T-helper 17 cell (primary cell): ENCODE measurements around the gene NOTCH1. TPM values are rescaled to one million over a fixed set of nuclear protein-coding genes. Genes with fewer than 3 reads are reported as not detected.

Source experiments
- ATAC-seq: fragments of 150-1000 bp; cut with Tn5 transposase; 2 replicates; pipeline ENCODE4 v1.10.0; 2021; ENCODE audit warnings: mild to moderate bottlenecking, moderate library complexity
- DNase-seq, 3 donors: peaks; one replicate each; pipeline versions ENCODE4 v3.0.0 to v3.0.0-alpha.2; 2020 to 2021
- H3K9me3 ChIP-seq: one replicate; pipeline ENCODE4 v1.7.0; 2013; ENCODE audit warnings: low read length, mild to moderate bottlenecking; ENCODE audit not compliant: control insufficient read depth, poor library complexity, severe bottlenecking
- H3K27ac Mint-ChIP-seq: one replicate; pipeline ENCODE4 v1.8.0; 2022; ENCODE audit warnings: mild to moderate bottlenecking, moderate library complexity, mixed read lengths
- H3K27me3 Mint-ChIP-seq: one replicate; pipeline ENCODE4 v1.8.0; 2022; ENCODE audit warnings: mixed read lengths
- H3K36me3 Mint-ChIP-seq: one replicate; pipeline ENCODE4 v1.8.0; 2022; ENCODE audit warnings: low read depth, mixed read lengths
- H3K4me1 Mint-ChIP-seq: one replicate; pipeline ENCODE4 v1.8.0; 2022; ENCODE audit warnings: mild to moderate bottlenecking, mixed read lengths
- H3K4me3 Mint-ChIP-seq: one replicate; pipeline ENCODE4 v1.8.0; 2022; ENCODE audit warnings: mild to moderate bottlenecking, moderate library complexity, mixed read lengths
- total RNA-seq, 4 donors: library from RNA in 2 of 4; stranded (reverse) in 2 of 4; gene quantifications; one replicate each; pipeline ENCODE4 v1.2.3 and lab custom pipeline; 2022 to 2026

The NOTCH1 gene
- total RNA-seq, 2 donors from 2014 or later, result 31.7 to 37.5 TPM

- Mint-ChIP-seq H3K36me3 (no peaks in the 10 kb centered on the region), H3K27ac (no peak overlapping the region), H3K4me1 (peaks cover 36% of the 10 kb centered on the region), H3K4me3 (no peak overlapping the region), H3K27me3 (no peaks in the 10 kb centered on the region)
- no peaks in the 10 kb centered on the region for H3K9me3 ChIP-seq
- no peak for ATAC-seq
- no peak for DNase-seq
Observed at GRCh38 chr9:136542241-136543040, 3.4 kb downstream of the NOTCH1 start.

- Mint-ChIP-seq H3K27ac (no peak overlapping the region), H3K4me1 (peaks cover 35% of the 10 kb centered on the region), H3K4me3 (no peak overlapping the region), H3K36me3 (no peaks in the 10 kb centered on the region), H3K27me3 (no peaks in the 10 kb centered on the region)
- H3K9me3 ChIP-seq, result no peaks in the 10 kb centered on the region
- no peak for DNase-seq
- no peak for ATAC-seq
Observed at GRCh38 chr9:136541709-136542108, 4.1 kb downstream of the NOTCH1 start.

DNA sequence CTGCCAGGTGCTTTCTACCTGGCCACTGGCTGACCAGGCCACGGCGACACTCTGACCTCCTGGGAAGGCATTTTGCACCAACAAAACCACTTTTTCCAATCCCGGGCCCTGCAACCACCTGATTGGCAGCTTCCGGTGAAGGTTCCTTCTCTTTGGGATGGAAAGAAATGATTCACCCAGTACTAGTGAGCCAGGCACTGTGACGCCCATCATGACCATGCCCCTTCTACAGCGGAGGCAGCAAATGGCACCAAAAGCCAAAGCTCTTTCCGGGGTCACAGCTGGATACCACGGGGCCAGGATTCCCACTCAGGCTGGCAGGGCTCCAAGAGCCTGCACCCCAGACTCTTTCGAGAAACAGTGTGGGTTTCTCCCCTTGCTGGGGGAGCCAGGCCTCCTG is 4.7 kb downstream of the NOTCH1 start:
- no peak for DNase-seq
- H3K9me3 ChIP-seq, result no peaks in the 10 kb centered on the region
- no peaks in the 10 kb centered on the region for H3K36me3 Mint-ChIP-seq
- no peaks in the 10 kb centered on the region for H3K27me3 Mint-ChIP-seq
- no peak for ATAC-seq
- peak overlapping the region; percentile 91 for H3K27ac Mint-ChIP-seq
- peaks cover 34% of the 10 kb centered on the region for H3K4me1 Mint-ChIP-seq
- peak overlapping the region; percentile 50 for H3K4me3 Mint-ChIP-seq

DNA sequence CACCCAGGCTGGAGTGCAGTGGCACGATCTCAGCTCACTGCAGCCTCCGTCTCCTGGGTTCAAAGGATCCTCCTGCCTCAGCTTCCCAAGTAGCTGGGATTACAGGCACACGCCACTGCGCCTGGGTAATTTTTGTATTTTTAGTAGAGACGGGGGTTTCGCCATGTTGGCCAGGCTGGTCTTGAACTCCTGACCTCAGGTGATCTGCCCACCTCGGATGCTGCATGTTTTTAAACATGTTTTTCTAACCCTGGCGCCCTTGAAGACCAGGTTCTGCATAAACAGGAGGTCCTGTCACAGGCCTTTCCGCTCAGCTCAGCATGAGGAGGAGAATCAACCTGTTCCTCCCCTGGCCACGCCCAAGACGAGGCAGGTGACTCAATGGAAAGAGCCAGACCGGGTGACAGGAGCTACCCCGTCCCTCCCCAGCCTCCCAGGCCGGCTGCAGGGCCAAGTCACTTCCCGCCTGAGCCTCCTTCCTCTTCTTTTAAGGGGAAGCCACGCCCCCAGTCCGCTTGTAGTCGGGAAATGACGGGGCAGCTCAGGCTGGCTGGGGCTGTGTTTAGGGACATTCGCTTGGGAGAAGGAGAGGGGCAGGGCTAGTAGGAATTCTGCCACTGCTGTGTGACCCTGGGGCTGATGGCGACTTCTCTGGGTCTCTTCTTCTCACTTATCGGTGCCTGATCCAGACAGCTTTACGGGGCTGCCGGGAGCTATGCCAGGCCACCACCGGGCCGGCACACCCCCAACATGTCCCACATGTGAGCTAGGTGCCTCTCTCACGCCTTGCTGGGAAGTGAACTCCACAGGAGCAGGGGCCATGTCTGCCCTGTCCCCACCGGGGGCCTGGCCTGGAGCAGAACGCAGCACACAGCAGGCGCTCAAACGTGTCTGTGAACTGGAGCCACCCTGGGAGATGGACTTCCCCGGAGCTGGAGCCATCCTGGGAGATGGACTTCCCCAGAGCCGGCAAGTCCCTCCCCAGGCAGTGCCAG is 6.1 kb downstream of the NOTCH1 start:
- DNase-seq (peak; percentile 47 to 84 (median 69)), ATAC-seq (peak; percentile 71)
- Mint-ChIP-seq H3K27ac (peak overlapping the region; percentile 91), H3K36me3 (no peaks in the 10 kb centered on the region), H3K27me3 (no peaks in the 10 kb centered on the region), H3K4me3 (peak overlapping the region; percentile 91), H3K4me1 (peaks cover 36% of the 10 kb centered on the region)
- no peaks in the 10 kb centered on the region for H3K9me3 ChIP-seq

DNA sequence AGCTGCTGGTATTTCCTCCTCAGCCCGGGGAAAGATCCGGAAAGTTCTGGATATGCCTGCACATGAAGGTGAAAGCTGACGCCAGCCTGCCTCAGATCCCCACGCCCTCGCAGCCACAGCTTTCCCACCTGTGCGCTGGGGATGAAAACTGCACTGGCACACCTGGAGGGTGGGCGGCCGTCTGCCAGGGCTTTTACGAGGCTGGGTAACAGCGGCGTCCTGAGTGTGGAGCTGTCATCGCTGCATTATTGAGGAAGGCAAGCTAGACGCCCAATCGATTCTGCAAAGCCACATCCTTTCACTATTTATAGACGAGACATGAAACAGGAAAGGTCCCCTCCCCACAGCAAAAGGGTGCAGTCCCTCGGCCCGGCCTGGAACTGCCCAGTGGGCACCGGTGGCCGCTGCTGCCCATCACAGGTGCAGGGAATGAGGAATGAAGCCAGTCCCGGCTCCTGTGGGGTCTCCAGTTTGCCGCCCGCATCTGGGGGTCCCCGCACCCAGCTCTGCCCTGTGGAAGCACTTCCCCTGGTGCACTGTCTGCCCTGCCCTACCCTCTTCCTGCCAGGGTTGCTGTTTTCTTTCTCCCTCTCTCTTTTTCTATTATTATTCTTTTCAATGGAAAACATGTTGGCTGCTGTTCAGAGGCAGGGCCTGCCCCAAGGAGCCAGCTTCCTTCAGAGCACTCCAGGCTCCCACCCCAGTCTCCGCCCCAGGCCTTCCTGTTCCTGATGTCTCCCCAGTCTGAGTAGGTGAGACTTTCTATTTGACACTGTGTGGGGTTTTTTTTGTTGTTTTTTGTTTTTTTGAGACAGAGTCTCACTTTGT is 7.0 kb downstream of the NOTCH1 start:
- no peaks in the 10 kb centered on the region for H3K36me3 Mint-ChIP-seq
- H3K4me3 Mint-ChIP-seq, result peak overlapping the region; percentile 91
- H3K27me3 Mint-ChIP-seq, result no peaks in the 10 kb centered on the region
- H3K9me3 ChIP-seq, result no peaks in the 10 kb centered on the region
- DNase-seq, result peak; percentile 23 to 54 (median 38)
- H3K27ac Mint-ChIP-seq, result peak overlapping the region; percentile 91
- peak; percentile 72 for ATAC-seq
- peaks cover 40% of the 10 kb centered on the region for H3K4me1 Mint-ChIP-seq

GRCh38 chr9:136537896-136538598 is 7.8 kb downstream of the NOTCH1 start:
- DNase-seq (no peak), ATAC-seq (no peak)
- H3K4me3 Mint-ChIP-seq, result peak overlapping the region; percentile 91
- no peaks in the 10 kb centered on the region for H3K27me3 Mint-ChIP-seq
- H3K27ac Mint-ChIP-seq, result peak overlapping the region; percentile 91
- peaks cover 48% of the 10 kb centered on the region for H3K4me1 Mint-ChIP-seq
- no peaks in the 10 kb centered on the region for H3K9me3 ChIP-seq
- no peaks in the 10 kb centered on the region for H3K36me3 Mint-ChIP-seq

DNA sequence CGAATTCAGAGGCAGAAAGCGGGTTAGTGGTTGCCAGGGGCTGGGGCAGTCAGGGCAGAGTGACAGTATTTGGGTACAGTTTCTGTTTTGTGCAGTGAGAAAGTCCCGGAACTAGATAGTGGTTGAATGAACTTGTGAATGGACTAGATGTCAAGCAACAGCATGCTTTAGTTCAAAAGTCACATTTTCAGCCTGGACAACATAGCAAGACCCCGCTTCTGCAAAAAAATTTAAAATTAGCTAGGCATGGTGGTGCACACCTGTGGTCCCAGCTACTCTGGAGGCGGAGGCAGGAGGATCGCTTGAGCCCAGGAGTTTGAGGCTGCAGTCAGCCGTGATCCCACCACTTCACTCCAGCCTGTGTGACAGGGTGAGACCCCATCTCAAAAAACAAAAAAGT is 8.4 kb downstream of the NOTCH1 start:
- H3K9me3 ChIP-seq, result no peaks in the 10 kb centered on the region
- Mint-ChIP-seq H3K4me1 (peaks cover 51% of the 10 kb centered on the region), H3K27ac (peak overlapping the region; percentile 37), H3K4me3 (no peak overlapping the region), H3K27me3 (no peaks in the 10 kb centered on the region), H3K36me3 (no peaks in the 10 kb centered on the region)
- ATAC-seq (no peak), DNase-seq (no peak)

- Mint-ChIP-seq H3K36me3 (no peaks in the 10 kb centered on the region), H3K27ac (peak overlapping the region; percentile 37), H3K4me1 (peaks cover 54% of the 10 kb centered on the region), H3K27me3 (no peaks in the 10 kb centered on the region), H3K4me3 (no peak overlapping the region)
- ATAC-seq (no peak), DNase-seq (no peak)
- H3K9me3 ChIP-seq, result no peaks in the 10 kb centered on the region
Observed at GRCh38 chr9:136536721-136537241, 9.1 kb downstream of the NOTCH1 start.

DNA sequence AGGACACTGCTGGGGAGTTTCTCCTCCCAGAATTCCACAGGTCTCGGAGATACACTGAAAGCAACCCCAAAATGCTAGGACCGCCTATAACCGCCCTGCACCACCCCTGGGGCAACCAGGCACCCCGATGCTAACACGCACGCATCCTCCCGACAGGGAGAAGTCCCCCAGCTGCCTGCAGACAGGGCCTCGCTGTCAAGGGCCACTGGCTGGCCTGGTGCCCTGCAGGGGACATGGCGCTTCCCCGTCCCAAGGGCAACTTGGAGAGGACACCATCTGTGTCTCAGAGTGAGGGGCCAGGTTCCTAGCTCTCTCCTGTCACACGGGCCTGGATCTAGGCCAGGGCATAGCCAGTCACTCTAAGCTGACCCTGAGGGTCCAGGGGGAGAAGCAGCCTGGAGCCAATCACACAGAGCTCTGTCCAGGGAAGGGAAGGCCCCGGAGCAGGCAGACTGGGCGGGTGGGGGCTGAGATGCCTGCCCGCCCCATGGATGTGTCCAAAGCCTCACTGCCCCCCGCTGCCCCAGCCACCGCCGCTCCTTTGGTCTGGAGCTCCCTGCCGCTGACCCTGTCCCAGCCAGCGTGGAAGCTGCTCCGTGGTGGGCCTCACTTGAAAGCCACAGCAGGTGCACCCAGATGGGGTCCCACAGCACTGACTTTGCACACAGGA is 9.7 kb downstream of the NOTCH1 start:
- no peak for DNase-seq
- H3K4me3 Mint-ChIP-seq, result no peak overlapping the region
- ATAC-seq, result no peak
- H3K4me1 Mint-ChIP-seq, result peaks cover 54% of the 10 kb centered on the region
- H3K9me3 ChIP-seq, result no peaks in the 10 kb centered on the region
- no peak overlapping the region for H3K27ac Mint-ChIP-seq
- H3K27me3 Mint-ChIP-seq, result no peaks in the 10 kb centered on the region
- no peaks in the 10 kb centered on the region for H3K36me3 Mint-ChIP-seq

GRCh38 chr9:136535070-136535469 is 10.8 kb downstream of the NOTCH1 start:
- no peak overlapping the region for H3K4me3 Mint-ChIP-seq
- no peaks in the 10 kb centered on the region for H3K36me3 Mint-ChIP-seq
- no peak overlapping the region for H3K27ac Mint-ChIP-seq
- DNase-seq (no peak), ATAC-seq (no peak)
- no peaks in the 10 kb centered on the region for H3K9me3 ChIP-seq
- H3K27me3 Mint-ChIP-seq, result no peaks in the 10 kb centered on the region
- peaks cover 47% of the 10 kb centered on the region for H3K4me1 Mint-ChIP-seq

- H3K4me1 Mint-ChIP-seq, result peaks cover 41% of the 10 kb centered on the region
- DNase-seq, result no peak
- H3K9me3 ChIP-seq, result no peaks in the 10 kb centered on the region
- no peak for ATAC-seq
- H3K27me3 Mint-ChIP-seq, result no peaks in the 10 kb centered on the region
- no peaks in the 10 kb centered on the region for H3K36me3 Mint-ChIP-seq
- H3K4me3 Mint-ChIP-seq, result peak overlapping the region; percentile 81
- H3K27ac Mint-ChIP-seq, result peak overlapping the region; percentile 83
Observed at GRCh38 chr9:136534366-136534765, 11.5 kb downstream of the NOTCH1 start.

DNA sequence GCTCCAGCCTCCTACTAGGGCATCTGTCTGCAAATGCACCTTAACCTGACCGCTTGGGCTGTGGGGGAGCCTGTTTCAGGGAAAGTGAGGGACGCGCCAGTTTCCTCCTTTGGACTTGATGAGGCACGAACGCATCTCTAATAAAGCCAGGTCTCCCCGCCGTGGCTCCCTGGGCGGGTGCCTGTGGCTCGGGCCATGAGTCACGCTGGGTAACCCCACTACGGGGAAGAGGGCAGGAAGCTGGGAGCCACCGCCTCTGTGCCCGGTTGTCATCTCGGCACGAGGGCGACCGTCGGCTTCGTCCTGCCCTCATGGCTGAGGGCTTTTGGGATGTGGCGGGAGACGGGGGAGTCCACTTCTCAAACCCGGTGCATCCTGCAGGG is 12.1 kb downstream of the NOTCH1 start:
- H3K9me3 ChIP-seq, result no peaks in the 10 kb centered on the region
- peak; percentile 51 to 67 (median 51) for DNase-seq
- ATAC-seq, result peak; percentile 77
- Mint-ChIP-seq H3K36me3 (no peaks in the 10 kb centered on the region), H3K27ac (peak overlapping the region; percentile 83), H3K4me3 (peak overlapping the region; percentile 81), H3K4me1 (peaks cover 35% of the 10 kb centered on the region), H3K27me3 (no peaks in the 10 kb centered on the region)
